Measurements from ENCODE around the gene DNAH2.

DNAH2 gene

DNA sequence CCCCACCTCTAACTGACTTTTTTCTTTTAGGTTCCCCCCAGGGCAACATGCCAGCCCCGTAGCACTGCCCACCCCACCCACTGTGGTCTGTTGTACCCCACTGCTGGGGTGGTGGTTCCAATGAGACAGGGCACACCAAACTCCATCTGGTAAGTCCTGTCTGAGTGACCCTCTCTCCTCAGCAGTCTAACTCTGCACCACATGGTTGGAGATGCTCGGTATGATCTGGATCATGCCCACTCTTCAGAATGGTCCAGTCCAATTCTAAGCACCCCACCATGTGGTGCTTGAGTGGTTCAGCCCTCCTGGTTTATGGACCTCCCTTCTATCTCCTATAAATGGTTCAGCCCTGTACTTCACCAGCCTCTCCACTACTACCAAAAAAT is 122.3 kb downstream of the DNAH2 start:
- Histone ChIP-seq H3K4me3 (ENCODE audit: low read depth, low read length) (no peak overlapping the region), H3K27ac (ENCODE audit: extremely low read depth, low read depth, low read length) (no peak overlapping the region)
- CTCF ChIA-PET: interaction anchor here (0.6 to 1.5 kb wide), 5 partner anchors 42 to 403 kb away, joined by 3 to 6 read pairs (median 4); partner anchors contain the start of gene RNF227

DNA sequence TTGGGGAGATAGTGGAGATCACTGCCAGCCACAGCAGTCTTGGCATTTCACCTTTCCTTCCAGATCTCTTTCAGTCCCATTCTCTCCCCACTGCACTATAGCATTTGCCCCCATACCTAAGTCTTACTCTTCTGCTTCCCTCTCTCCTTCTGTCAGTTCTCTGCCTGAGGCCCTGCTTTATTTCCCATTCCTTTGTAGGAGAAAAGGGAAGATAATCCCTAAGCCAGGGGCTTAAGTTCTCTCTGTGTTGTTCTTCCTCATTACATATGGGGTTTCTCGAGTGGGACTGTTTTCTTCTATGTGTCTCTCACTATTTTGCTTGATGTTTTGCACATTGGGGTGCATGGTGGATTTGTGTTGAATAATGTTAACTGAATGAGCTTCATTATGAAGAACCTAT is 122.9 kb downstream of the DNAH2 start:
- POLR2A ChIA-PET: interaction anchor here (7.7 kb wide), 1 partner anchor 16 kb away, joined by 110 read pairs; the partner anchor contains the start of genes CYB5D1, NAA38 and TMEM88
- CTCF ChIA-PET: interaction anchor here (0.6 to 2.0 kb wide), 11 partner anchors 16 to 404 kb away, joined by 3 to 7 read pairs (median 4); partner anchors contain the start of genes NAA38 and RNF227

More for the DNA sequence above, 122.3 kb downstream of the DNAH2 start:
- Histone ChIP-seq H3K36me3 (ENCODE audit: control insufficient read depth in 2 of 2, insufficient read depth in 1 of 2, low read length in 2 of 2) (peaks cover 0 to 7% of the 10 kb centered on the region in 2 experiments; a peak in 1 of 3 replicates), H3K4me1 (ENCODE audit: control insufficient read depth, insufficient read depth, low read length) (peaks cover 26% of the 10 kb centered on the region), H3K9me3 (ENCODE audit: control insufficient read depth, insufficient read depth, low read depth, low read length) (no peaks in the 10 kb centered on the region)
- TF ChIP-seq IKZF3 (tag by site-specific recombination; IDR thresholded peaks at IDR 0.05) (no peak), GLIS2 (tag by site-specific recombination; IDR thresholded peaks at IDR 0.05) (peak; percentile 26; the same call in 1 of the 2 replicates), HOXD13 (CRISPR knock-in tag; IDR thresholded peaks at IDR 0.05; ENCODE audit: borderline replicate concordance) (no peak), BCL11A (tag by site-specific recombination; IDR thresholded peaks at IDR 0.05; ENCODE audit: low read depth) (0 out of 2 replicates have a peak, but pooled peaks have one; percentile 35), ZNF391 (tag by site-specific recombination; IDR thresholded peaks at IDR 0.05; ENCODE audit: borderline replicate concordance, low read depth) (no peak), SP2 (tag by site-specific recombination; IDR thresholded peaks at IDR 0.05) (0 out of 2 replicates have a peak, but pooled peaks have one; percentile 11), KLF8 (tag by site-specific recombination; IDR thresholded peaks at IDR 0.05) (0 out of 2 replicates have a peak, but pooled peaks have one; percentile 24), ZBTB17 (tag by site-specific recombination; IDR thresholded peaks at IDR 0.05) (peak; percentile 48), ZNF121 (tag by site-specific recombination; IDR thresholded peaks at IDR 0.05) (no peak), ZNF2 (tag by site-specific recombination; IDR thresholded peaks at IDR 0.05) (0 out of 2 replicates have a peak, but pooled peaks have one; percentile 19), WT1 (tag by site-specific recombination; IDR thresholded peaks at IDR 0.05) (no peak), ZNF600 (tag by site-specific recombination; IDR thresholded peaks at IDR 0.05) (peak; percentile 79)
- TF ChIP-seq, protein P1, sequence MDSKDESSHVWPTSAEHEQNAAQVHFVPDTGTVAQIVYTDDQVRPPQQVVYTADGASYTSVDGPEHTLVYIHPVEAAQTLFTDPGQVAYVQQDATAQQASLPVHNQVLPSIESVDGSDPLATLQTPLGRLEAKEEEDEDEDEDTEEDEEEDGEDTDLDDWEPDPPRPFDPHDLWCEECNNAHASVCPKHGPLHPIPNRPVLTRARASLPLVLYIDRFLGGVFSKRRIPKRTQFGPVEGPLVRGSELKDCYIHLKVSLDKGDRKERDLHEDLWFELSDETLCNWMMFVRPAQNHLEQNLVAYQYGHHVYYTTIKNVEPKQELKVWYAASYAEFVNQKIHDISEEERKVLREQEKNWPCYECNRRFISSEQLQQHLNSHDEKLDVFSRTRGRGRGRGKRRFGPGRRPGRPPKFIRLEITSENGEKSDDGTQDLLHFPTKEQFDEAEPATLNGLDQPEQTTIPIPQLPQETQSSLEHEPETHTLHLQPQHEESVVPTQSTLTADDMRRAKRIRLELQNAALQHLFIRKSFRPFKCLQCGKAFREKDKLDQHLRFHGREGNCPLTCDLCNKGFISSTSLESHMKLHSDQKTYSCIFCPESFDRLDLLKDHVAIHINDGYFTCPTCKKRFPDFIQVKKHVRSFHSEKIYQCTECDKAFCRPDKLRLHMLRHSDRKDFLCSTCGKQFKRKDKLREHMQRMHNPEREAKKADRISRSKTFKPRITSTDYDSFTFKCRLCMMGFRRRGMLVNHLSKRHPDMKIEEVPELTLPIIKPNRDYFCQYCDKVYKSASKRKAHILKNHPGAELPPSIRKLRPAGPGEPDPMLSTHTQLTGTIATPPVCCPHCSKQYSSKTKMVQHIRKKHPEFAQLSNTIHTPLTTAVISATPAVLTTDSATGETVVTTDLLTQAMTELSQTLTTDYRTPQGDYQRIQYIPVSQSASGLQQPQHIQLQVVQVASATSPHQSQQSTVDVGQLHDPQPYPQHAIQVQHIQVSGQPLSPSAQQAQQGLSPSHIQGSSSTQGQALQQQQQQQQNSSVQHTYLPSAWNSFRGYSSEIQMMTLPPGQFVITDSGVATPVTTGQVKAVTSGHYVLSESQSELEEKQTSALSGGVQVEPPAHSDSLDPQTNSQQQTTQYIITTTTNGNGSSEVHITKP (tag by site-specific recombination; IDR thresholded peaks at IDR 0.05): peak; percentile 100
- TF ChIP-seq, protein P2, sequence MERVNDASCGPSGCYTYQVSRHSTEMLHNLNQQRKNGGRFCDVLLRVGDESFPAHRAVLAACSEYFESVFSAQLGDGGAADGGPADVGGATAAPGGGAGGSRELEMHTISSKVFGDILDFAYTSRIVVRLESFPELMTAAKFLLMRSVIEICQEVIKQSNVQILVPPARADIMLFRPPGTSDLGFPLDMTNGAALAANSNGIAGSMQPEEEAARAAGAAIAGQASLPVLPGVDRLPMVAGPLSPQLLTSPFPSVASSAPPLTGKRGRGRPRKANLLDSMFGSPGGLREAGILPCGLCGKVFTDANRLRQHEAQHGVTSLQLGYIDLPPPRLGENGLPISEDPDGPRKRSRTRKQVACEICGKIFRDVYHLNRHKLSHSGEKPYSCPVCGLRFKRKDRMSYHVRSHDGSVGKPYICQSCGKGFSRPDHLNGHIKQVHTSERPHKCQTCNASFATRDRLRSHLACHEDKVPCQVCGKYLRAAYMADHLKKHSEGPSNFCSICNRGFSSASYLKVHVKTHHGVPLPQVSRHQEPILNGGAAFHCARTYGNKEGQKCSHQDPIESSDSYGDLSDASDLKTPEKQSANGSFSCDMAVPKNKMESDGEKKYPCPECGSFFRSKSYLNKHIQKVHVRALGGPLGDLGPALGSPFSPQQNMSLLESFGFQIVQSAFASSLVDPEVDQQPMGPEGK (tag by site-specific recombination; IDR thresholded peaks at IDR 0.05): peak; percentile 66
- POLR2A ChIA-PET: interaction anchor here (7.7 kb wide), 1 partner anchor 17 kb away, joined by 110 read pairs; the partner anchor contains the start of genes CYB5D1, NAA38 and TMEM88

DNA sequence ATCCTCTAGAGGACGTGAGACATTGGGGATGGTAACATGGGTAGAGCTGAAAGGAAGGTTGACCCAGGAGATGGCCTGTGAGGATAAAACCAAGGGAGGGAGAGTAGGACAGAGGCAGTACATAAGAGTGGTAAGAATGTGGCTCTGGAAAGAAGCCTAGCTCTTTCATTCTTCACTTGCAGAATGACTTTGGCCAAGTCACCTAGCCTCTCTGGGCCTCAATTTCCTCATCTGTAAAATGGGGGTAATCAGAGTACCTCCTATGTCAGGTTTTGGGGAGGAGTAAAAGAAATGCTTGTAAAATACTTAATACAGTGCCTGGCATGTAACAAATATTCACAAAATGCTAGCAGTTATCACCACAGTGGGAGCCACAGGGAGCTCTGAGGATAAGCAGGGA is 123.3 kb downstream of the DNAH2 start:
- peak overlapping the region; percentile 96; the same call in 1 of the 2 replicates for H3K27ac ChIP-seq (ENCODE audit: extremely low read depth, low read depth, low read length)
- TF ChIP-seq ZNF571 (tag by site-specific recombination; IDR thresholded peaks at IDR 0.05) (no peak), ZFP3 (tag by site-specific recombination; IDR thresholded peaks at IDR 0.05; ENCODE audit: low read depth) (0 out of 2 replicates have a peak, but pooled peaks have one; percentile 9), HOXD13 (CRISPR knock-in tag; IDR thresholded peaks at IDR 0.05; ENCODE audit: borderline replicate concordance) (0 out of 2 replicates have a peak, but pooled peaks have one; percentile 10)
- ChIA-PET POLR2A (interaction anchor here (0.6 to 7.7 kb wide), 2 partner anchors 16 to 268 kb away, joined by 3 to 110 read pairs; partner anchors contain the start of genes CYB5D1, NAA38 and TMEM88), CTCF (interaction anchor here (0.6 to 2.0 kb wide), 11 partner anchors 16 to 570 kb away, joined by 3 to 7 read pairs (median 4); partner anchors contain the start of genes NAA38 and RNF227)
- peaks cover 31% of the 10 kb centered on the region for H3K4me1 ChIP-seq (ENCODE audit: control insufficient read depth, insufficient read depth, low read length)
- no peaks in the 10 kb centered on the region for H3K9me3 ChIP-seq (ENCODE audit: control insufficient read depth, insufficient read depth, low read depth, low read length)
- no peak overlapping the region for H3K4me3 ChIP-seq (ENCODE audit: low read depth, low read length)
- H3K36me3 ChIP-seq (ENCODE audit: control insufficient read depth in 2 of 2, insufficient read depth in 1 of 2, low read length in 2 of 2): peaks cover 3 to 11% of the 10 kb centered on the region in 2 experiments; a peak in 1 of 3 replicates

More for the DNA sequence above, 122.9 kb downstream of the DNAH2 start:
- TF ChIP-seq ZNF561 (tag by site-specific recombination; IDR thresholded peaks at IDR 0.05; ENCODE audit: borderline replicate concordance): no peak
- TF ChIP-seq ZFHX2 (tag by site-specific recombination; conservative IDR thresholded peaks at IDR 0.05): no peak
- H3K27ac ChIP-seq (ENCODE audit: extremely low read depth, low read depth, low read length): 0 out of 2 replicates have a peak overlapping the region, but pooled peaks have one; percentile 5
- no peak overlapping the region for H3K4me3 ChIP-seq (ENCODE audit: low read depth, low read length)
- H3K36me3 ChIP-seq (ENCODE audit: control insufficient read depth in 2 of 2, insufficient read depth in 1 of 2, low read length in 2 of 2): peaks cover 0 to 8% of the 10 kb centered on the region in 2 experiments; a peak in 1 of 3 replicates
- no peaks in the 10 kb centered on the region for H3K9me3 ChIP-seq (ENCODE audit: control insufficient read depth, insufficient read depth, low read depth, low read length)
- peaks cover 31% of the 10 kb centered on the region for H3K4me1 ChIP-seq (ENCODE audit: control insufficient read depth, insufficient read depth, low read length)

Data from HEK293 (cell line).